HUES64 (cell line): ENCODE results near the gene CACNA1H.

Source experiments
- H3K27ac ChIP-seq: 2 replicates; pipeline ENCODE4 v1.7.0; 2013; ENCODE audit warnings: low read depth, low read length, inconsistent platforms
- H3K27me3 ChIP-seq: 2 replicates; pipeline ENCODE4 v1.6.1; 2013; ENCODE audit warnings: mild to moderate bottlenecking, low read length; ENCODE audit not compliant: insufficient read depth
- H3K36me3 ChIP-seq: 2 replicates; pipeline ENCODE4 v1.6.1; 2013; ENCODE audit warnings: mild to moderate bottlenecking, low read length; ENCODE audit not compliant: insufficient read depth
- H3K4me1 ChIP-seq: 2 replicates; pipeline ENCODE4 v1.6.1; 2013; ENCODE audit warnings: mild to moderate bottlenecking, low read length, moderate library complexity; ENCODE audit not compliant: insufficient read depth
- H3K4me3 ChIP-seq: 2 replicates; pipeline ENCODE4 v1.5.1; 2013; ENCODE audit warnings: mild to moderate bottlenecking, low read length, moderate library complexity
- H3K9ac ChIP-seq: 2 replicates; pipeline ENCODE4 v1.6.1; 2013; ENCODE audit warnings: mild to moderate bottlenecking, low read depth, low read length
- H3K9me3 ChIP-seq: 2 replicates; pipeline ENCODE4 v1.6.1; 2013; ENCODE audit warnings: low read depth, low read length; ENCODE audit not compliant: insufficient read depth
- WGBS: fragments of 150-250, 120-280 bp; methylation state at CpG from one replicate; pipeline ENCODE4 v1.1.7; 2013; ENCODE audit warnings: missing lambda C conversion rate; 5-methylcytosine and 5-hydroxymethylcytosine counted together

CACNA1H gene

GRCh38 chr16:1160773-1161348, 8.0 kb downstream of the CACNA1H start:
- H3K27ac ChIP-seq: no peak overlapping the region
- no peaks in the 10 kb centered on the region for H3K27me3 ChIP-seq
- H3K4me3 ChIP-seq: no peak overlapping the region
- no peaks in the 10 kb centered on the region for H3K36me3 ChIP-seq
- WGBS: 96% methylated on average over 34 of the region's 34 CpGs
- no peak overlapping the region for H3K9ac ChIP-seq
- peaks cover 3% of the 10 kb centered on the region; the same call in 1 of the 2 replicates for H3K4me1 ChIP-seq
- H3K9me3 ChIP-seq: no peaks in the 10 kb centered on the region

- Histone ChIP-seq H3K27me3 (no peaks in the 10 kb centered on the region), H3K36me3 (no peaks in the 10 kb centered on the region)
- 81% methylated on average over 38 of the region's 38 CpGs for WGBS
These were observed 10.0 kb downstream of the CACNA1H start for GRCh38 chr16:1162701-1163566.

GRCh38 chr16:1163567-1164055, 10.7 kb downstream of the CACNA1H start:
- H3K4me1 ChIP-seq: peaks cover 3% of the 10 kb centered on the region; the same call in 1 of the 2 replicates
- no peaks in the 10 kb centered on the region for H3K27me3 ChIP-seq
- H3K36me3 ChIP-seq: no peaks in the 10 kb centered on the region
- no peak overlapping the region for H3K4me3 ChIP-seq
- 65% methylated on average over 19 of the region's 19 CpGs for WGBS
- H3K27ac ChIP-seq: no peak overlapping the region
- no peaks in the 10 kb centered on the region for H3K9me3 ChIP-seq
- no peak overlapping the region for H3K9ac ChIP-seq

More at GRCh38 chr16:1162701-1163566, 10.0 kb downstream of the CACNA1H start:
- no peak overlapping the region for H3K4me3 ChIP-seq
- no peaks in the 10 kb centered on the region for H3K9me3 ChIP-seq
- H3K27ac ChIP-seq: no peak overlapping the region
- H3K9ac ChIP-seq: no peak overlapping the region
- peaks cover 3% of the 10 kb centered on the region; the same call in 1 of the 2 replicates for H3K4me1 ChIP-seq

- Histone ChIP-seq H3K4me1 (no peaks in the 10 kb centered on the region), H3K4me3 (no peak overlapping the region), H3K36me3 (no peaks in the 10 kb centered on the region), H3K27ac (no peak overlapping the region), H3K27me3 (no peaks in the 10 kb centered on the region), H3K9ac (no peak overlapping the region), H3K9me3 (no peaks in the 10 kb centered on the region)
- WGBS: 95% methylated on average over 14 of the region's 14 CpGs
These were observed 11.5 kb downstream of the CACNA1H start for GRCh38 chr16:1164382-1164781.

- Histone ChIP-seq H3K4me3 (no peak overlapping the region), H3K9ac (no peak overlapping the region), H3K27me3 (no peaks in the 10 kb centered on the region), H3K27ac (no peak overlapping the region), H3K36me3 (no peaks in the 10 kb centered on the region), H3K4me1 (no peaks in the 10 kb centered on the region), H3K9me3 (no peaks in the 10 kb centered on the region)
- WGBS: 92% methylated on average over 17 of the region's 17 CpGs
These were observed 12.1 kb downstream of the CACNA1H start for GRCh38 chr16:1164975-1165374.

- Histone ChIP-seq H3K9ac (no peak overlapping the region), H3K36me3 (no peaks in the 10 kb centered on the region), H3K9me3 (no peaks in the 10 kb centered on the region), H3K4me1 (no peaks in the 10 kb centered on the region), H3K4me3 (no peak overlapping the region), H3K27me3 (no peaks in the 10 kb centered on the region), H3K27ac (no peak overlapping the region)
- WGBS: 95% methylated on average over 12 of the region's 12 CpGs
These were observed 12.6 kb downstream of the CACNA1H start for GRCh38 chr16:1165511-1165910.

- Histone ChIP-seq H3K9me3 (no peaks in the 10 kb centered on the region), H3K4me1 (no peaks in the 10 kb centered on the region), H3K27ac (no peak overlapping the region), H3K9ac (no peak overlapping the region), H3K4me3 (no peak overlapping the region), H3K27me3 (no peaks in the 10 kb centered on the region), H3K36me3 (no peaks in the 10 kb centered on the region)
- WGBS: 91% methylated on average over 50 of the region's 52 CpGs
These were observed 14.6 kb downstream of the CACNA1H start for GRCh38 chr16:1167276-1168107.

GRCh38 chr16:1168837-1169236, 15.9 kb downstream of the CACNA1H start:
- H3K27ac ChIP-seq: no peak overlapping the region
- H3K9ac ChIP-seq: no peak overlapping the region
- H3K9me3 ChIP-seq: no peaks in the 10 kb centered on the region
- H3K27me3 ChIP-seq: no peaks in the 10 kb centered on the region
- H3K36me3 ChIP-seq: no peaks in the 10 kb centered on the region
- H3K4me1 ChIP-seq: no peaks in the 10 kb centered on the region
- 95% methylated on average over 16 of the region's 18 CpGs for WGBS
- no peak overlapping the region for H3K4me3 ChIP-seq

- H3K9ac ChIP-seq: no peak overlapping the region
- no peaks in the 10 kb centered on the region for H3K4me1 ChIP-seq
- no peaks in the 10 kb centered on the region for H3K27me3 ChIP-seq
- no peak overlapping the region for H3K4me3 ChIP-seq
- H3K9me3 ChIP-seq: no peaks in the 10 kb centered on the region
- H3K36me3 ChIP-seq: no peaks in the 10 kb centered on the region
- H3K27ac ChIP-seq: no peak overlapping the region
- WGBS: 88% methylated on average over 45 of the region's 45 CpGs
These were observed 16.6 kb downstream of the CACNA1H start for GRCh38 chr16:1169285-1170075.

GRCh38 chr16:1170076-1170418, 17.1 kb downstream of the CACNA1H start:
- Histone ChIP-seq H3K4me3 (no peak overlapping the region), H3K9ac (no peak overlapping the region), H3K27ac (no peak overlapping the region), H3K9me3 (no peaks in the 10 kb centered on the region), H3K27me3 (no peaks in the 10 kb centered on the region), H3K36me3 (no peaks in the 10 kb centered on the region), H3K4me1 (no peaks in the 10 kb centered on the region)
- WGBS: 81% methylated on average over 13 of the region's 13 CpGs
